Body of pancreas (tissue), 4 donors: Measurements from ENCODE around the gene CELSR1. TPM values are rescaled to one million over a fixed set of nuclear protein-coding genes. Genes with fewer than 3 reads are reported as not detected.

ENCODE experiments used
- ATAC-seq: fragments of 150-250 bp; one replicate; pipeline ENCODE4 v1.9.1; 2016
- DNase-seq, 4 donors: peaks; one replicate each; pipeline ENCODE4 v3.0.0-alpha.2; 2019
- H3K27ac ChIP-seq, 4 donors: fragments of 200-600 bp; sonication (generic); 1 replicate in 3 of 4; 2 replicates in 1 of 4; pipeline versions ENCODE4 v1.5.1 to v1.6.1; 2016 to 2019; ENCODE audit warnings: mild to moderate bottlenecking in 1 of 4, mixed read lengths in 1 of 4, moderate library complexity in 1 of 4
- H3K27me3 ChIP-seq, 2 donors: fragments of 200-600 bp; sonication (generic); one replicate each; pipeline ENCODE4 v1.6.0; 2016; ENCODE audit warnings: mild to moderate bottlenecking in 1 of 2
- H3K36me3 ChIP-seq, 2 donors: fragments of 200-600 bp; sonication (generic); replicated peaks in 1 of 2; 2 replicates each; pipeline ENCODE4 v1.5.1; 2016; ENCODE audit warnings: low read depth in 2 of 2; ENCODE audit not compliant: insufficient read depth in 1 of 2
- H3K4me1 ChIP-seq: fragments of 200-600 bp; sonication (generic); one replicate; pipeline ENCODE4 v1.6.0; 2016
- H3K4me3 ChIP-seq, 2 donors: fragments of 200-600 bp; sonication (generic); 1 replicate in 1 of 2; 2 replicates in 1 of 2; pipeline ENCODE4 v1.5.1; 2016 to 2019
- H3K9me3 ChIP-seq, 3 donors: fragments of 200-600 bp; sonication (generic); 1 replicate in 2 of 3; 2 replicates in 1 of 3; pipeline ENCODE4 v1.5.1; 2016
- CTCF ChIP-seq, 7 experiments: fragments of 450-650 bp in 4 of 7; fragments of 200-600 bp in 3 of 7; sonication (generic) in 3 of 7; IDR thresholded peaks; one replicate each; pipeline ENCODE4 v1.5.1; 2016 to 2019; ENCODE audit warnings: antibody characterized with exemption in 7 of 7
- POLR2A ChIP-seq, 3 donors: fragments of 450-650 bp; IDR thresholded peaks; one replicate each; pipeline ENCODE4 v1.6.1; 2016; ENCODE audit warnings: antibody characterized with exemption in 3 of 3, mild to moderate bottlenecking in 2 of 3
- WGBS, 2 donors: methylation state at CpG; one replicate each; pipeline ENCODE4 v1.1.5; 2017; 5-methylcytosine and 5-hydroxymethylcytosine counted together
- intact Hi-C: fragments of 100-400 bp; cut with DNase I; formaldehyde crosslinking; loops from one replicate; pipeline ENCODE4 v1.15.1; 2023
- total RNA-seq, 2 donors: library from RNA; depleted of rRNA; stranded (reverse); fragments of >200 nt; gene quantifications; one replicate each; pipeline ENCODE4 v1.1.0, GENCODE V29; 2016

The CELSR1 gene
- total RNA-seq, 2 donors from 2014 or later, result 0.66 to 3.6 TPM

DNA sequence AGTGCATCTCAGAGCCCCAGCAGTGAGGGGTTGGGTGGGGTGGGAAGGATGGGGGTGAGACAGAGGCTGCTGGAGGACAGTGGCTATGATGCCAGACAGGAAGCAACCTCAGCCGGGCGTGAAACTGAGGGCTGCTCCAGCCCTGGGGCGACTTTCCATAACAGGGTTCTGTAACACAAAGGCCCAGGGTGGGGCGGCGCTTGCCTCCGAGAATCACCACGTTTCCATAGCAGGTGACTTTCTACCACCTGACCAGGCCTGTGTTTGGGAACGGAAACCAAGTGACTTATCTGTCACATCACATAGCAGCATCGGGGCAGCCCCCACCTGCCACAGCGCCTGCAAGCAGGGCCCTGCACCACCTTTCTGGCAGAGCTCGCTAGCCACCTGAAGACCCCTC is 116.2 kb downstream of the CELSR1 start:
- DNase-seq (no peak), ATAC-seq (no peak)
- H3K27ac ChIP-seq, result no peak overlapping the region
- intact Hi-C loops, result no loop called here
- H3K9me3 ChIP-seq, result no peaks in the 10 kb centered on the region
- H3K4me1 ChIP-seq, result no peaks in the 10 kb centered on the region
- no peak for TF ChIP-seq POLR2A (IDR thresholded peaks at IDR 0.05)
- WGBS, 2 donors, result 76 to 82% methylated on average over 8 to 11 of the region's 11 CpGs
- H3K4me3 ChIP-seq, result no peak overlapping the region
- no peaks in the 10 kb centered on the region for H3K36me3 ChIP-seq
- no peaks in the 10 kb centered on the region for H3K27me3 ChIP-seq

DNA sequence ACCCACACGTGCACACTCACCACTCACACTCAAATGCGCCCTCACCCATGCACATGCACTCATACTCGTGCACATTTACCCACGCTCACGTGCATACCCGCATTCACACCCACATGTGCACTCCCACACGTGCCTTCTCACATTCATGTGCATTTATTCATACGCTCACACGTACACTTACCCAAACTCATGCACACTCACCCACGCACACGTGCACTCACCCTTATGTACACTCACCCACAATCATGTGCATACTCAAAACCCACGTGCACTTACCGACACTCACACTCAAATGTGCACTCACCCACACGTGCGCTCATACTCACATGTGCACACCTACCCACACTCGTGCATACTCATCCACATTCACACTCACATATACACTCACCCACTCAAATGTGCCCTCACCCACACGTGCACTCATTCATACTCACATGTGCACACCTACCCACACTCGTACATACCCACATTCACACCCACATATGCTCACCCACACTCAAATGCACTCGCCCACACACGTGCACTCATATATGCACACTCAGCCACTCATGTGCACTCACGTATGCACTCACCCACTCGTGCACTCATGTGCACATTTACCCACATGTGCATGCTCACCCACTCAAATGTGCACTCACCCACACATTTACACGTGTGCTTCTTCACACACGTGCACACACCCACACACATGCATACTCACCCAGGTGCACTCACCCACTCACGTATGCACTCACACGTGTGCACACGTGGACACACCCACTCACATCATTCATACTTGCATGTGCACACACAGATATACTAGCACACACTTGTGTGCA is 117.5 kb downstream of the CELSR1 start:
- Histone ChIP-seq H3K4me3 (no peak overlapping the region), H3K36me3 (no peaks in the 10 kb centered on the region), H3K4me1 (no peaks in the 10 kb centered on the region), H3K27me3 (no peaks in the 10 kb centered on the region), H3K27ac (no peak overlapping the region), H3K9me3 (no peaks in the 10 kb centered on the region)
- no peak for ATAC-seq
- DNase-seq, result no peak
- WGBS, 2 donors, result 84 to 87% methylated on average over 27 of the region's 27 CpGs
- TF ChIP-seq POLR2A (IDR thresholded peaks at IDR 0.05), result no peak
- no peak for TF ChIP-seq CTCF (IDR thresholded peaks at IDR 0.05)
- intact Hi-C loops, result no loop called here

GRCh38 chr22:46418827-46419226 is 118.6 kb downstream of the CELSR1 start:
- TF ChIP-seq CTCF (IDR thresholded peaks at IDR 0.05) (no peak), POLR2A (IDR thresholded peaks at IDR 0.05) (no peak)
- no peaks in the 10 kb centered on the region for H3K4me1 ChIP-seq
- intact Hi-C loops, result no loop called here

DNA sequence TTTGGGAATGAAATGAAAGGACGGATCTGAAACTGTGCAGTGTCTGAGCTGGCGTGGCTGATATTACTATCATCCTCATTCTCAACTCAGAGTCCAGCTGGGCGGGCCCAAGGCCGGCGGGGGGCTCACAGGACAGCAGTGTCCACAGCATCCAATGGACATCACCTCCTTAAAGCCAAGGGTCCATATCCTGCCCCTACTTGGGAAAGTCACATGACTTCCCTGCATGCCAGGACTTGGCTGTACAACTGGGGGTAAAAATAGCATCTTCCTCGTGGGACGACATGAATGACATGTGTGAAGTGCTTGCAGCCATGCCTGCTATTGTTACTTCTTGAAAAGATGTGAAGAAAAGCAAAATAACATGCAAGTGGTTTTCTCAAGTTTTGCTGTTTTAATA is 119.7 kb downstream of the CELSR1 start:
- no peak for DNase-seq
- H3K36me3 ChIP-seq, result no peaks in the 10 kb centered on the region
- ATAC-seq, result no peak
- H3K4me1 ChIP-seq, result no peaks in the 10 kb centered on the region
- no peak overlapping the region for H3K27ac ChIP-seq
- intact Hi-C loops, result no loop called here
- 47 to 57% methylated on average over 5 to 7 of the region's 7 CpGs for WGBS, 2 donors
- H3K9me3 ChIP-seq, result no peaks in the 10 kb centered on the region
- H3K27me3 ChIP-seq, result no peaks in the 10 kb centered on the region
- TF ChIP-seq CTCF (IDR thresholded peaks at IDR 0.05), result no peak
- no peak for TF ChIP-seq POLR2A (IDR thresholded peaks at IDR 0.05)
- H3K4me3 ChIP-seq, result no peak overlapping the region

More at GRCh38 chr22:46418827-46419226, 118.6 kb downstream of the CELSR1 start:
- H3K27ac ChIP-seq, result no peak overlapping the region
- ATAC-seq (no peak), DNase-seq (no peak)
- no peak overlapping the region for H3K4me3 ChIP-seq
- H3K27me3 ChIP-seq, result no peaks in the 10 kb centered on the region
- H3K9me3 ChIP-seq, result no peaks in the 10 kb centered on the region
- H3K36me3 ChIP-seq, result no peaks in the 10 kb centered on the region
- WGBS, 2 donors, result 55 to 59% methylated on average over 5 to 11 of the region's 11 CpGs

DNA sequence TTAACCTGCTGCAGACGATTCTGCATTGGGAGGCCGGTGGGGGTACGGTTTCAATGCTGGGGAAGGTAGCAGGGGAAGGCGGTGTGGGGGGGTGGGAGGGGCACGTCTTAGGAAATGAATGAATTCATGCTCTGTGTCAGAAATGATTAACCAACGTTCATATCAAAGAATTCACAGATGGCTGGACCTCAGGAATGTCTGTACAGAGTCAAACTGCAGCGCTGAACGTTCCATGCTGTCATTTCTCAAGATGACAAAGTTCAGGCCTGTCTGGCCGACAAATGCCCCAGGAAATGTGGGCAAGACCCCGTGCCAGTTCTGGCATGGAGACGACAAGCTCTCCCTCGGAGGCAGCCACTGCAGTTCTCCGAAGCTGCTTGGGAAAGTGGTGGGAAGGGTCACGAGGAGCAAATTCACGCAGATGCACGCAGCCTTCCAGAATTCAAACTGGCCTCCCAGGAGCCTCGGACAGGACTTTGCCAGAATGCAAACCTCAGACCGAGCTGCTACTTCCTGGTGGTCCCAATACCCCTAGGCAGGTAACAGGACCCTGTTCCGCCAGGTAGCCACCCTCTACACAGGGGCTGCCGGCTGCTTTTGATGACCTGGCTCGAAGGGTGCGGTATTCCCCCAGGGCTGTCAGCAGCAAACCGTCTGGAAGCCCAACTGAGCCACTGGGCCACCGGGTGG is 120.4 kb downstream of the CELSR1 start:
- intact Hi-C loops, result no loop called here
- Histone ChIP-seq H3K4me3 (no peak overlapping the region), H3K9me3 (no peaks in the 10 kb centered on the region), H3K4me1 (no peaks in the 10 kb centered on the region), H3K27ac (no peak overlapping the region), H3K36me3 (no peaks in the 10 kb centered on the region), H3K27me3 (no peaks in the 10 kb centered on the region)
- DNase-seq, result no peak
- WGBS, 2 donors, result 60 to 69% methylated on average over 18 to 24 of the region's 24 CpGs
- no peak for TF ChIP-seq POLR2A (IDR thresholded peaks at IDR 0.05)
- TF ChIP-seq CTCF (IDR thresholded peaks at IDR 0.05), result no peak
- no peak for ATAC-seq
